Thymus (tissue), 11 donors: ENCODE data around the gene PELI1. TPM values are rescaled to one million over a fixed set of nuclear protein-coding genes. Genes with fewer than 3 reads are reported as not detected.
"Not testable (repeated sequence)": the region's sequence is repeated elsewhere in the genome, so short reads cannot be mapped to it uniquely, and the experiment has no call there.

Experiments
- DNase-seq, 9 donors: peaks; one replicate each; pipeline ENCODE4 v3.0.0-alpha.2; 2013; ENCODE audit warnings: low spot score in 9 of 9, low read depth in 6 of 9, missing footprints in 1 of 9
- H3K27ac ChIP-seq, 2 donors: one replicate each; pipeline ENCODE4 v1.5.1; 2013; ENCODE audit warnings: control low read depth in 1 of 2, low read depth in 1 of 2, low read length in 1 of 2, mild to moderate bottlenecking in 1 of 2, moderate library complexity in 1 of 2
- H3K27me3 ChIP-seq, 2 donors: one replicate each; pipeline ENCODE4 v1.5.1; 2013; ENCODE audit warnings: low read length in 1 of 2; ENCODE audit not compliant: control insufficient read depth in 2 of 2, insufficient read depth in 1 of 2
- H3K36me3 ChIP-seq, 2 donors: one replicate each; pipeline ENCODE4 v1.5.1; 2013; ENCODE audit warnings: low read length in 1 of 2, mild to moderate bottlenecking in 1 of 2, moderate library complexity in 1 of 2; ENCODE audit not compliant: control insufficient read depth in 2 of 2, insufficient read depth in 2 of 2
- H3K4me1 ChIP-seq, 2 donors: one replicate each; pipeline ENCODE4 v1.5.1; 2013; ENCODE audit warnings: low read length in 2 of 2; ENCODE audit not compliant: control insufficient read depth in 2 of 2, insufficient read depth in 2 of 2
- H3K4me3 ChIP-seq, 2 donors: one replicate each; pipeline ENCODE4 v1.5.1; 2013; ENCODE audit warnings: low read length in 2 of 2, control low read depth in 1 of 2, mild to moderate bottlenecking in 1 of 2
- H3K9me3 ChIP-seq, 2 donors: one replicate each; pipeline ENCODE4 v1.5.1; 2013; ENCODE audit warnings: low read length in 1 of 2, mild to moderate bottlenecking in 1 of 2; ENCODE audit not compliant: control insufficient read depth in 2 of 2, insufficient read depth in 1 of 2
- WGBS: extraction: QIAGEN DNeasy Blood & Tissue Kit; methylation state at CpG from one replicate; pipeline ENCODE4 v1.1.7; 2013; 5-methylcytosine and 5-hydroxymethylcytosine counted together
- polyA plus RNA-seq: library from polyadenylated mRNA; stranded (reverse); fragments of 200-250 nt; gene quantifications from one replicate; pipeline ENCODE4 v1.2.3, GENCODE V29; 2013
- total RNA-seq: library from RNA; stranded (reverse); fragments of 120-200 nt; gene quantifications from one replicate; pipeline ENCODE4 v1.2.4, GENCODE V29; 2013
- donor health status: healthy.

PELI1 gene
- total and polyA plus RNA-seq, 2 donors, result 33.9 to 61.2 TPM

DNA sequence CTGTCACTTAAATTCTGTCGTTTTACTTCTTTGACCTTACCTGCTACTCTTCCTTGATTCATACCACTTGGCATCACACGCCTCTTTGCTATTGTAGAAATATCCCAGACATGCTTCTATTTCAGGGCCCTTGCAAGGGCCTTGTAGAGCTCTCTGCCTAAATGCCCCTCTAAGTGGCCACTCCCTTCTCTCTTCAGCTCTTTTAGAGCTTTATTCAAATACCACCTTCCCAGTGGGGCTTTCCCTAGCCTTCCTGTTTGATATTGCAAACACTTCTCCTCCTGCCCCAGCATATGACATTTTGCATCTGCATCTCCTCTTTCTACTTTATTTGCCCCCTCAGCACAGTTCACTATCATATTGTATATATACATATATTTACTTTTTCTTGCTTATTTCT lies 54.0 kb downstream of the PELI1 start:
- DNase-seq, result no peak
- Histone ChIP-seq H3K9me3 (no peaks in the 10 kb centered on the region), H3K4me3 (no peak overlapping the region), H3K36me3 (peaks cover 13 to 23% of the 10 kb centered on the region in 2 donors), H3K27ac (no peak overlapping the region), H3K27me3 (no peaks in the 10 kb centered on the region), H3K4me1 (no peaks in the 10 kb centered on the region)
- WGBS, result 96% methylated on average over 2 of the region's 2 CpGs

GRCh38 chr2:64086347-64087082 lies 57.7 kb downstream of the PELI1 start:
- H3K4me1 ChIP-seq, result no peaks in the 10 kb centered on the region
- DNase-seq, result no peak
- H3K4me3 ChIP-seq, result no peak overlapping the region
- H3K27ac ChIP-seq, result no peak overlapping the region
- H3K27me3 ChIP-seq, result no peaks in the 10 kb centered on the region
- H3K36me3 ChIP-seq, result peaks cover 5 to 6% of the 10 kb centered on the region in 2 donors
- H3K9me3 ChIP-seq, result no peaks in the 10 kb centered on the region
- WGBS, result 94% methylated on average over 6 of the region's 6 CpGs

DNA sequence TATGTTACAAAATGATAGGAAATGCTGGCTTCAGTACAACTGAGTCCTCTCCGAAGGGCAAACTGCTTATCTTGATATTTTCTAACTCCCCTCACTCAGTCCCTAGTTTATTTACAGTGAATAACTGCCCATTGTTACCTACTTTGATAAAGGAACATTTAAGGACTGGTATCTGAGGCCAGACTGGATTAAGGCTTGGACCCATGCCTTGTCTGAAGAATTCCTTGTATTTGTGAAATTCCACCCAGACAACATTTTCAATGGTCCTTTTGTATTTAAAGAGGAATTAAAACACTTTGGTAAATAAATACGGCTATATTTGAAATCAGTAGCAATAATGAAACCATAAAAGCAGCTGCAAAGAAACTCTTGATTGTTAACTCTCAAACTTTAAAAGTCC lies 58.3 kb downstream of the PELI1 start:
- no peak overlapping the region for H3K27ac ChIP-seq
- no peak for DNase-seq
- no peak overlapping the region for H3K4me3 ChIP-seq
- no peaks in the 10 kb centered on the region for H3K9me3 ChIP-seq
- 93% methylated on average over 2 of the region's 2 CpGs for WGBS
- no peaks in the 10 kb centered on the region for H3K27me3 ChIP-seq
- peaks cover 0 to 3% of the 10 kb centered on the region in 2 donors for H3K36me3 ChIP-seq
- no peaks in the 10 kb centered on the region for H3K4me1 ChIP-seq

DNA sequence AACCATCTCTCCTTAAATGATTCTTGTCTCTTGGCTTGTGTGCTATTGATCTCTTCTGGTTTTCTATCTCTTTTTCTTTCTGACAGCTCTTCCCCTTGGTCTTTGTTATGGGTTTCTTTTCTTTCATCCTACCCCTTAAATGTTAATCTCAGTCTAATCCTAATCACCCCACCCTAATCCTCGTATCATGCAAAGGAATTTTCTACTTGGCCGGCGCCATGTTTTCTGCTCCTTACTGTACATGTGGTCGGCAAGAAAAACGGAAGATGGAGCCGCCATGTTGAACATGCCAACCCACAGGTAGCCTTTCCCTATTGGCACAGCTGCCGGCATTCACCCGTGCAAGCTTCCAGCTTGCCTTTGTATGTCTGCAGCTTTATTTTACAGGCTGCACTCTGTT lies 63.2 kb downstream of the PELI1 start:
- Histone ChIP-seq H3K4me1 (no peaks in the 10 kb centered on the region), H3K27ac (no peak overlapping the region), H3K36me3 (no peaks in the 10 kb centered on the region), H3K4me3 (no peak overlapping the region), H3K27me3 (no peaks in the 10 kb centered on the region), H3K9me3 (no peaks in the 10 kb centered on the region)
- 97% methylated on average over 8 of the region's 8 CpGs for WGBS
- DNase-seq, result no peak

DNA sequence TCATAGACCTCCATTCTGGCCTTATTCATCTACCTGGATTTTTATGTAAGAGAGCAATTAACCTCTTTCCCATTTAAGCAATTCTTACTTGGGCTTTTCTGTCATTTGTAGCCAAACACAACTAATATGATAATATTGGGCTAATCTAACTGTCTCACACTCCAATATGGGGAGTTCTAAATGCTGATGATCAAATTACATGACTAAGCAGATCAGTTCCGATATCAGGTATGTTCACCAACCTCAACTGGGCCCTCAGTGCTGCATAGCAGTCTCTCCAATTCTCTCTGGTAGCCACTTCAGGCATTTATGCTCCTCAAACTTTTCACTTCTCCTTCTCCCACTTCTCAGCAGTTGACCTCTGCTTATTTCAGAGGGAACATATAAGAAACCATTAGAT lies 64.0 kb downstream of the PELI1 start:
- H3K27me3 ChIP-seq, result no peaks in the 10 kb centered on the region
- 95% methylated on average over 1 of the region's 1 CpG for WGBS
- H3K4me3 ChIP-seq, result no peak overlapping the region
- H3K36me3 ChIP-seq, result no peaks in the 10 kb centered on the region
- DNase-seq, result no peak
- no peak overlapping the region for H3K27ac ChIP-seq
- no peaks in the 10 kb centered on the region for H3K9me3 ChIP-seq
- H3K4me1 ChIP-seq, result no peaks in the 10 kb centered on the region

DNA sequence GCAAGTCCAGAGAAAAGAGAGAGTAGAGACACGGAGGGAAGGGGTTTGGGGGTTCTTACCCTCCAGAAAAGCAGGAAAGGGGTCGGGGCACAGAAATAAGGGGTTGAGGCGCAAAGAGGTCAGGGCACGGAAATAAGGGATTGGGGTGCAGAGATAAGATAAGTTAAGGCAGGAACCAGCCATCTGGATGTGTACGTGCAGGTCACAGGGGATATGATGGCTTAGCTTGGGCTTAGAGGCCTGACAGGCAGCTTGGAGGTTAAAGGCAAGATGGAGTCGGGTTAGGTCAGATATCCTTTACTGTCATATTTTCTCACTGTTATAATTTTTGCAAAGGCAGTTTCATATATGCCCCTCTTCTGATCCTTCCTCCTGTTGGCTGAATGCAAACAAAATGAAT lies 64.5 kb downstream of the PELI1 start:
- not testable (repeated sequence) for H3K4me3 ChIP-seq, H3K27ac ChIP-seq, H3K27me3 ChIP-seq, H3K36me3 ChIP-seq, DNase-seq, H3K9me3 ChIP-seq, H3K4me1 ChIP-seq
- WGBS, result 98% methylated on average over 6 of the region's 6 CpGs

DNA sequence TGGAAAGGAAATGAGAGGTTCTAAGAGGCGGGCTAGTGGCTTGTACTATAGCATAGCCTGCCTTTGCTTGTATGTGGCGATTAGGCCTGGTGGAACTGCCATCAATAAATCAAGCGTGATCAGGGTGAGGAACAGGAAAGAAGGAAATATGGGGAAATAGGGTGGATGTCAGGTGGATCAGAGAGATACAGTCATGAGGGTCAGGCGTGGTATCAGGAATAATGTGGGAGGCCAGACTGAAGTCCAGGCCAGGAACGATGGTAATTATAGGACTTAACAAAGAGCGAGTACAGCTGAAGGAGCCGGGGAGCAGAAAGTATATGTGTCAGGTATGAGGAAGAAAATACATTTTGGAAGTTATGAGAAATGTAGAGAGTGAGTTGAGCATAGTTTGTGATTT lies 67.4 kb downstream of the PELI1 start:
- not testable (repeated sequence) for H3K27me3 ChIP-seq, H3K36me3 ChIP-seq, H3K4me3 ChIP-seq, DNase-seq, H3K9me3 ChIP-seq, H3K27ac ChIP-seq, H3K4me1 ChIP-seq
- 95% methylated on average over 7 of the region's 7 CpGs for WGBS

DNA sequence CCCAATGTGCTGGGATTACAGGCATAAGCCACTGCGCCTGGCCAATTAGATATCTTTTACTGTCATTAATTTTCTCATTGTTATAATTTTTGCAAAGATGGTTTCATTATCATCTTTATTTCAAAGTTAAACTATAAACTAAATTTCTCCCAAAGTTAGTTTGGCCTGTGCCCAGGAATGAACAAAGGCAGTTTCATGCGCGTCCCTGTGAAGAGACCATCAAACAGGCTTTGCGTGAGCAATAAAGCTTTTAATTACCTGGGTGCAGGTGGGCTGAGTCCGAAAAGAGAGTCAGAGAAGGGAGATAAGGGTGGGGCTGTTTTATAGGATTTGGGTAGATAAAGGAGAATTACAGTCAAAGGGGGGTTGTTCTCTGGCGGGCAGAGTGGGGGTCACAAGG lies 69.6 kb downstream of the PELI1 start:
- H3K4me1 ChIP-seq, H3K9me3 ChIP-seq, H3K27me3 ChIP-seq, H3K4me3 ChIP-seq, H3K36me3 ChIP-seq, DNase-seq, H3K27ac ChIP-seq: not testable (repeated sequence)
- 99% methylated on average over 6 of the region's 6 CpGs for WGBS

DNA sequence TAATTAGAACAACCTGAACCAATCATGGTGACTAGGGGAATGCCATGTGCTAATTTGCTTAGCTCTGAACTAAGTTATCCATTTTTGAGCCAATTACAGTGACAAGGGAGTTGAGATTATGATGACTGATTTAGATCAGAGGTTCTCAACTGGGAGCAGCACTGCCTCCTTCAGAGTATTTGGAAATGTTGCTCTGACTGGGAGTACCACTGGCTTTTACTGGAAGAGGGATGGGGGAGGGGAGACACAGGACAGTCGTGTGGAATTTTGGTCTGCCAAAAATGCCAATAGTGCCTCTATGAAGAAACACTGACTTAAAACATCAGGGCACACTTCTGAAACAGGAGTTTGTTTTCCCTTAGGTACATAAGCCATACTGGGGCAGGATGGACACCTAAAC lies 76.9 kb downstream of the PELI1 start:
- Histone ChIP-seq H3K27me3 (no peaks in the 10 kb centered on the region), H3K9me3 (no peaks in the 10 kb centered on the region), H3K27ac (no peak overlapping the region), H3K4me3 (no peak overlapping the region), H3K4me1 (peaks cover 11 to 27% of the 10 kb centered on the region in 2 donors), H3K36me3 (no peaks in the 10 kb centered on the region)
- 94% methylated on average over 1 of the region's 1 CpG for WGBS
- no peak for DNase-seq
